ENCODE results near the gene SLC35E4.
A peak's percentile ranks its signal among the peaks of the same experiment; 100 is the strongest.
"Not testable (repeated sequence)": the region's sequence is repeated elsewhere in the genome, so short reads cannot be mapped to it uniquely, and the experiment has no call there.

SLC35E4 gene, protein sequence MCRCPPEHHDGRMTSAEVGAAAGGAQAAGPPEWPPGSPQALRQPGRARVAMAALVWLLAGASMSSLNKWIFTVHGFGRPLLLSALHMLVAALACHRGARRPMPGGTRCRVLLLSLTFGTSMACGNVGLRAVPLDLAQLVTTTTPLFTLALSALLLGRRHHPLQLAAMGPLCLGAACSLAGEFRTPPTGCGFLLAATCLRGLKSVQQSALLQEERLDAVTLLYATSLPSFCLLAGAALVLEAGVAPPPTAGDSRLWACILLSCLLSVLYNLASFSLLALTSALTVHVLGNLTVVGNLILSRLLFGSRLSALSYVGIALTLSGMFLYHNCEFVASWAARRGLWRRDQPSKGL

DNA sequence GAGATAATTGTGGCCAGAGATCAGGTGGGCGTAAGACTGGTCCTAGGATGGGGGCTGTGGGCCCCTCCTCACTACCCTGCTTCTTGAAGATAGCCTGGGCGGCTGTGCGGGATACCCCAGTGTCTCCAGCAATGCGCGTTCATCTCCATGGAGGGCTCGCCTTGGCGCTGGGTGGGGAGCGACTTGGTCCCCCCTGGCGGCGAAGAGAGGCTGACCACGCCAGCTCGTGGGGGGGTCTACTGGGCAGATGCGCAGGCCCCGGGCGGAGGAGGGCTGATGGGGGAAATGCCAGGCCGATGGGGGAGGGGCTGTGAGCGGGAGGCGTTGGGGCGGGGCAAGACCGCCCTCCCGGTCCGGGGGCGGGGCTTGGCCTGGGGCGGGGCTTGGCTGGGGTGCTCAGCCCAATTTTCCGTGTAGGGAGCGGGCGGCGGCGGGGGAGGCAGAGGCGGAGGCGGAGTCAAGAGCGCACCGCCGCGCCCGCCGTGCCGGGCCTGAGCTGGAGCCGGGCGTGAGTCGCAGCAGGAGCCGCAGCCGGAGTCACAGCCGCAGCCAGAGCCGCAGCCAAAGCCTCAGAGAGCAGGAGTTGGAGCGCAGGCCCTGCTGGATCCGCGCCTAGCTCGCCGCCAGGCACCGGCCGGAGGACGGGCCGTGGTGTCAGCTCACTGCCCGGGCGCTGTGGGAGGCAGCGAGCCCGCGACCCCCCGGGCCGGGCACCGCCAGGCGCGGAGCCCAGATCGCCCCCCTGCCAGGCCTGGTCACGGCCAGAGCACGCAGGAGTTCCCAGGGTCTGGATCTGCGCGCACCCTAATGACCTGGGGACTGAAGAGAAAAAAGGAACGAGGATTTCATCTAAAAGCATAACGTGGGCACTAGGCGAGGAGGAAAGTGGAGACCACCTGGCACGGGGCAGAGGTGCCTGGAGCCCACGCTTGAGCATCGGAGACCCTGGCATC, at the start of gene SLC35E4:
Gene SLC35E4 (plus strand): TSS at position 509 of the 953 bp plus-strand sequence. CDS start 670 bp downstream, outside the sequence.
- peak; percentile 89 to 93 for DNase-seq (ENCODE audit: extremely low read depth in 1 of 2, low read depth in 1 of 2)

DNA sequence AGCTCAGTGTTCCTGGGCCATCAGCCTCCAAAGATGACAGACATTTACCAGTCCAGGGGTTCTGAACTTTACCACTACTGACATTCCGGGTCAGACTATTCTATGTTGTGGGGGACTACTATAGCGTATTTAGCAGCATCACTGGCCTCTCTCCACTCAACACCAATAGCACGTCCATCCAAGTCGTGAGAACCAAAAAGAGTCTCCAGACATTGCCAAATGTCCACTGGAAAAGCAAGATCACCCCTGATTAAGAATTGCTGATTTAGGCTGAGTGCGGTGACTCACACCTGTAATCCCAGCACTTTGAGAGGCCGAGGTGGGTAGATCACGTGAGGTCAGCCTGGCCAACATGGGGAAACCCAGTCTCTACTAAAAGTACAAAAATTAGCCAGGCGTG, 49.2 kb upstream of the SLC35E4 start:
- DNase-seq (ENCODE audit: extremely low read depth in 1 of 2, low read depth in 1 of 2), result no peak

GRCh38 chr22:30591191-30591587, 44.4 kb upstream of the SLC35E4 start:
- no peak for DNase-seq (ENCODE audit: extremely low read depth in 1 of 2, low read depth in 1 of 2)

- peak; percentile 89 to 93 for DNase-seq (ENCODE audit: extremely low read depth in 1 of 2, low read depth in 1 of 2)
Measured at GRCh38 chr22:30591588-30592359, 43.8 kb upstream of the SLC35E4 start, which contains the start of gene PES1. TSS of gene PES1 (minus strand) at chr22:30591910. CDS start at chr22:30591833, 77 bp downstream.

GRCh38 chr22:30592360-30592713, 43.2 kb upstream of the SLC35E4 start:
- DNase-seq (ENCODE audit: extremely low read depth in 1 of 2, low read depth in 1 of 2), result not testable (repeated sequence)

DNA sequence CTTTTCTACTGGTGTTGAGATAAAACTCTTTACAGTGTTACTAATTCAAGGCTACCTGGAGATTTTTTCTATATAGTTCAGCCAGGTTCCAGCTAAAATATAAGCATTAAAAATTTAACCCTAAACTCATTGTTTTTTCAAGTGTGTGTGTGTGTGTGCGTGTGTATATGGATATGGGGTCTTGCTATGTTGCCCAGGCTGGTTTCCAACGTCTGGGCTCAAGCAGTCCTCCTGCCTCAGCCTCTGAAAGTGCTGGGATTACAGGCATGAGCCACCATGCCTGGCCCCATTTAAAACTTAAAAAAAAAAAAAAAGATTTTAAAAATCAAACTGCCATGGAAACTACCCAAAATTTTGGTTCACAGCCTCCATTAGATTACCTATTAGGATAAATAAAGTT, 39.4 kb upstream of the SLC35E4 start:
- no peak for DNase-seq (ENCODE audit: extremely low read depth in 1 of 2, low read depth in 1 of 2)

DNA sequence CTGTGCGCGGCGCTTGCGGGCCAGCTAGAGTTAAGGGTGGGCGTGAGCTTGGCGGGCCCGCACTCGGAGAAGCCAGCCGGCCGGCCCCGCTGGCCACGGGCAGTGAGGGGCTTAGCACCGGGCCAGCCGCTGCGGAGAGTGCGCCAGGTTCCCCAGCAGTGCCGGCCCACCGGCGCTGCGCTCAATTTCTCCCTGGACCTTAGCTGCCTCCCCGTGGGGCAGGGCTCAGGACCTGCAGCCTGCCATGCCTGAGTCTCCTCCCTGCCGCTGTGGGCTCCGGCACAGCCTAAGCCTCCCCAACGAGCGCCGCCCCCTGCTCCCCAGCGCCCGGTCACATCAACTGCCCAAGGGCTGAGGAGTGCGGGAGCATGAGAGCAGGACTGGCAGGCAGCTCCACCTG, 38.7 kb upstream of the SLC35E4 start:
- DNase-seq (ENCODE audit: extremely low read depth in 1 of 2, low read depth in 1 of 2), result no peak

DNA sequence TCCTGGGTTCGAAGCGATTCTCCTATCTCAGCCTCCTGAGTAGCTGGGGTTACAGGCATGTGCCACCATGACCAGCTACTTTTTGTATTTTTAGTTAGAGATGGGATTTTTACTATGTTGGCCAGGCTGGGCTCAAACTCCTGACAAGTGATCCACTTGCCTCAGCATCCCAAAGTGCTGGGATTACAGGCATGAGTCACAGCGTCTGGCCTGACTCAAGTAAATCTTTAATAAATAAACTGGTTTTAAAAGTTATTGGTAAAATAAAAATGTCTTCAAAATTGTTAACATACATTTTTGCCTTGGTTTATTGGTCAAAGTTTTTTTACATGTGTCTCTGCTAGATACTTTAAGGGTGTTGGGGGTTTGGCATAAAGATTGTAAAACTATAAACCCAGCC, 36.6 kb upstream of the SLC35E4 start:
- no peak for DNase-seq (ENCODE audit: extremely low read depth in 1 of 2, low read depth in 1 of 2)

DNA sequence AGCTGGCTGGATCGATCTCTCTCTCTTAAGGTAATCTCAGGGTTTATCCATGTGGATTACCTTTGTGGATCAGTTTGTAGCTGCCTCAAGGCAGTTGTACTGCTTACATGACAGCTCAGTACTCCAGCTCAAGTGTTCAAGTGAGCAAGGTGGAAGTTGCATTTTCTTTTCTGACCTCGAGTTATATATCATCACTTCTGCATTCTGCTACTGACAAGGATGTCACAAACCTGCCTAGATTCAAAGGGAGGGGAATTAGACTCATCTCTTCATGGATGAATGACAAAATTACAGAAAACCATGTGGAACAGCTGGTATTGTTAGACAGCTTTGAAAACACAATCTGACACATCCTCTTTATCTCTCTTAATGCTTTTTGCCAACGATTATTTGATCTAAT, 34.7 kb upstream of the SLC35E4 start:
- no peak for DNase-seq (ENCODE audit: extremely low read depth in 1 of 2, low read depth in 1 of 2)

DNA sequence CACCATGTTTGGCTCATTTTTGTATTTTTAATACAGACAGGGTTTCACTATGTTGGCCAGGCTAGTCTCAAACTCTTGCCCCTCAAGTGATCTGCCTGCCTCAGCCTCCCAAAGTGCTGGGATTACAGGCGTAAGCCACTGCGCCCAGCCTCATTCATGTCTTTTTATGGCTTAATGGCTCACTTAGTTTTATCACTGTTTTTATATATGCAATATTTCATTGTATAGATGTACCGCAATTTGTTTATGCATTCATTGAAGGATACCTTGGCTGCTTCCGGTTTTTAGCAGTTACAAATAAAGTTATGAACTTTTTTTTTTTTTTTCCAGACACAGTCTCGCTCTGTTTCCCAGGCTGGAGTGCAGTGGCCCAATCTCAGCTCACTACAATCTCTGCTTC, 34.1 kb upstream of the SLC35E4 start:
- no peak for DNase-seq (ENCODE audit: extremely low read depth in 1 of 2, low read depth in 1 of 2)

- DNase-seq (ENCODE audit: extremely low read depth in 1 of 2, low read depth in 1 of 2), result no peak
Measured at GRCh38 chr22:30602049-30602448, 33.5 kb upstream of the SLC35E4 start.

DNA sequence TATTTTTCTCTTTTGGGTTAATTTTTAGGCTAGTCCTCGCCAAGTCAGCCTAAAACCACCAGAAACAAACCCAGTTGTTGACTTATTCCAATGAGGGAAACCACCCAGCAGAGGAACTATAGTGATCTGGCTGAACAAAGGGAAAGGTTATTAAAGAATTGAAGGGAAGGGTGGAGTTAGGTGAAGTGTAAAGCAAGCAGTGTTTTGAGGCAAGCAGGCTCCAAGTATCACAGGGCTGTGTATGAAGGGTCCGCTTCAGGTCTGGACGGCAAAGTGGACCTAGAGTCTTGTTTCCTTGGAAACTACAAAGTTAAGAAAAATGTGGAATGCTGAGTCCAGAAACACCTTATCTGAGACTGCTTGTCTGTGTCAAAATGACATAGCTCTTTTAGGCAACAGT, 31.8 kb upstream of the SLC35E4 start:
- DNase-seq (ENCODE audit: extremely low read depth in 1 of 2, low read depth in 1 of 2), result no peak

DNA sequence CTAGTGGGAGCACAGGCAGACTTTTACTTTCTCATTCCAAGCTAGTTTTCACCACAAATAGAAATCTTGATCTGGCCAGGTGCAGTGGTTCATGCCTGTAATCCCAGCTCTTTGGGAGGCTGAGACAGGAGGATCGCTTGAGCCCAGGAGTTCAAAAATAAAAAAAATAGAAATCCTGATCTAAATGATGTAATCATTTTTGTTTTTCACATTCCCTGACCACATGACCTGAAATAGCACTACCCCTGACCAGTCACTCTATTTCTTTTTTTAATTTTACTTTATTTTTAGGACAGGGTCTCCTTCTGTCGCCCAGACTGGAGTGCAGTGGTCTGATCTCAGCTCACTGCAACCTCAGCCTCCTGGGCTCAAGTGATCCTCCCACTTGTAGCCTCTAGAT, 30.9 kb upstream of the SLC35E4 start:
- no peak for DNase-seq (ENCODE audit: extremely low read depth in 1 of 2, low read depth in 1 of 2)

- DNase-seq (ENCODE audit: extremely low read depth in 1 of 2, low read depth in 1 of 2), result peak in 1 of 2 donors; percentile 23
Measured at GRCh38 chr22:30605449-30606110, 30.0 kb upstream of the SLC35E4 start.

DNA sequence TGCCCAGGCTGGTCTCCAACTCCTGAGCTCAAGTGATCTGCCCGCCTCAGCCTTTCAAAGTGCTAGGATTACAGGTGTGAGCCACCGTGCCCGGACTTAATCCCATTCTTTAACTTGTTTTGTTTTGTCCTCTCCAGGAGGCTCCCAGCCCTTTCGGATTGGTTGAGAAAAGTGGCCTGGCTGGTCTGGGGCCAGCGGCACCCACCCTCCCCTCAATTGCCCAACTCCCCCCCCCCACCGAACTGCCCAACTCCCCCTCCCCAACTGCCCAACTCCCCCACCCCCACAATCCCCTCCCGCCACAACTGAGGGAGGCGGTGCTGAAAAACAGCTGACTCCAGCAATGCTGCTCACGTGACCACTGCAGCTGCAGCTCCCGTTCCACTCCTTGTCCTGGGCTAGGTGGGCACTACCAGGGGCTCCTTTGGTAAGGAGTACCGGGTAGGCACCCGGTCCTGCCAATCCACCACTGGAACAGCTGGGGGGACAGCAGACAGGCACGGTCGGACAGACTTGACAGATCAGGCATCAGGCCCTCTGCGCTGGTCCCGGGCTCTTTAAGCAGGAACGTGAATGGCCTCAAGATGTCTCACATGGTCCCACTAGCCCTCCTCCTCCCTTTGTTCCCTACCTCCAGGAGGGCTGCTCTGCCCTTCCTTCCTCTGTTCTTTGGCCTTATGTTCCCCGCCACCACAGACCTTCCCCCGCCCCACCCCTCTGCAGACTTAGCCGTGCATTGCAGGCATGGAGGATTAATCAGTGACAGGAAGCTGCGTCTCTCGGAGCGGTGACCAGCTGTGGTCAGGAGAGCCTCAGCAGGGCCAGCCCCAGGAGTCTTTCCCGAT, 28.9 kb upstream of the SLC35E4 start, which contains the start of gene TCN2:
Gene TCN2 (plus strand): TSS at position 720 of the 845 bp plus-strand sequence. CDS start 158 bp downstream, outside the sequence.
- DNase-seq (ENCODE audit: extremely low read depth in 1 of 2, low read depth in 1 of 2), result peak in 1 of 2 donors; percentile 27

- DNase-seq (ENCODE audit: extremely low read depth in 1 of 2, low read depth in 1 of 2), result no peak
Measured at GRCh38 chr22:30607300-30607930, 28.2 kb upstream of the SLC35E4 start.

- no peak for DNase-seq (ENCODE audit: extremely low read depth in 1 of 2, low read depth in 1 of 2)
Measured at GRCh38 chr22:30607939-30608338, 27.6 kb upstream of the SLC35E4 start.

GRCh38 chr22:30609260-30610185, 26.1 kb upstream of the SLC35E4 start:
- DNase-seq (ENCODE audit: extremely low read depth in 1 of 2, low read depth in 1 of 2), result peak in 1 of 2 donors; percentile 37

Data from stimulated activated CD8-positive, alpha-beta memory T cell treated with anti-CD3 and anti-CD28 coated beads, Interleukin-7, amount 100 ng/mL, for 48 hours (primary cell).